HG02970 (cell line): ENCODE results near the gene ULBP3.
"Not testable (repeated sequence)": the region's sequence is repeated elsewhere in the genome, so short reads cannot be mapped to it uniquely, and the experiment has no call there.

ENCODE experiments used
- ATAC-seq: cut with Tn5 transposase; IDR thresholded peaks from one replicate; pipeline ENCODE4 v1.9.1; 2021; ENCODE audit warnings: mild to moderate bottlenecking, moderate library complexity, moderate number of reproducible peaks; ENCODE audit not compliant: unreplicated experiment, low FRiP score

ULBP3 gene

GRCh38 chr6:150018846-150019580, 49.9 kb downstream of the ULBP3 start:
- no peak for ATAC-seq

- ATAC-seq = not testable (repeated sequence)
Observed at GRCh38 chr6:150017186-150017521, 51.8 kb downstream of the ULBP3 start.

GRCh38 chr6:150016324-150017185, 52.4 kb downstream of the ULBP3 start:
- no peak for ATAC-seq

- not testable (repeated sequence) for ATAC-seq
Observed at GRCh38 chr6:150015281-150016001, 53.5 kb downstream of the ULBP3 start.

GRCh38 chr6:150014623-150015280, 54.2 kb downstream of the ULBP3 start:
- ATAC-seq = not testable (repeated sequence)

- not testable (repeated sequence) for ATAC-seq
Observed at GRCh38 chr6:150013785-150014622, 54.9 kb downstream of the ULBP3 start.

GRCh38 chr6:150012846-150013784, 55.8 kb downstream of the ULBP3 start:
- ATAC-seq = not testable (repeated sequence)
